Activated CD4-positive, alpha-beta T cell treated with anti-CD3 and anti-CD28 coated beads, Interleukin-2, Interleukin-4, amounts not matched to agents 100 ng/mL and 50 ng/mL, durations not matched to agents 16 hours and 8 hours (primary cell): Measurements from ENCODE around the gene ZNF777.
"Not testable (repeated sequence)": the region's sequence is repeated elsewhere in the genome, so short reads cannot be mapped to it uniquely, and the experiment has no call there.

Experiments
- DNase-seq: peaks from one replicate; pipeline ENCODE4 v3.0.0-alpha.2; 2020; ENCODE audit warnings: low spot score

ZNF777 gene

GRCh38 chr7:149460493-149461277 lies at the start of gene ZNF777:
ZNF777 (minus strand) TSS chr7:149461062; CDS start chr7:149456022, 5,040 bp downstream.
- DNase-seq = peak; percentile 88

GRCh38 chr7:149510248-149510647 lies 49.4 kb upstream of the ZNF777 start:
- DNase-seq = no peak

DNA sequence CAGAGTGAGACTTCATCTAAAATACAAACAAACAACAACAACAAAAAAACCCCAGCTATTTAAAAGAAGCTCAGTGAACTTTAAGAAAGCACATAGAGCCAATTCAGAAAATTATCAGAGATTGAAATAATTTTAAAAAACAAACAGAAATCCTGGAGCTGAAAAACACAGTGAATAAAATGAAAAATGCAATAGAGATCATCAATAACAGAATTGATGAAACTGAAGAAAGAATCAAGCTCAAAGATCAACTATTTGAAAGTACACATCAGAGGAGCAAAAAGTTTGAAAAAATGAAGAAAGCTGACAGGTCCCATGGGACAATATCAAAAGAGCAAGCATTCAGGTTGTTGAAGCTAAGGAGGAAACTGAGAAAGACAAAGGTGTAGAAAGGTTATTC lies 48.9 kb upstream of the ZNF777 start:
- no peak for DNase-seq

DNA sequence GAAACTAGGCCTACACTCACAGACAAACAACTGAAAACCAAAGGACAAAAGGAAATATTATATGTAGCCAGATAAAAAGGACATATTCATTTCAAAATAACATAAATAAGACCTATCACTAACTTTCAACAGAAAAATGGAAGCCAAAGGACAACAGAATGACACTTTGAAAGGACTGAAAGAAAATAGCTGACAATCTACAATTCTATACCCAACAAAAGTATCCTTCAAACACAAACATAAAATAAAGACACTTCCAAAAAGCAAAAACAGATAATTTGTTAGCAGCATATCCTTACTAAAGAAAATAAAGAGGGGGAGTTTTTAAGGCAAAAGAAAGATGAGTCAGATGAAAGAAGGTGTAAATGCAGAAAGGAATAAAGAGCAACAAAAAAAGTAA lies 44.7 kb upstream of the ZNF777 start:
- DNase-seq = no peak

DNA sequence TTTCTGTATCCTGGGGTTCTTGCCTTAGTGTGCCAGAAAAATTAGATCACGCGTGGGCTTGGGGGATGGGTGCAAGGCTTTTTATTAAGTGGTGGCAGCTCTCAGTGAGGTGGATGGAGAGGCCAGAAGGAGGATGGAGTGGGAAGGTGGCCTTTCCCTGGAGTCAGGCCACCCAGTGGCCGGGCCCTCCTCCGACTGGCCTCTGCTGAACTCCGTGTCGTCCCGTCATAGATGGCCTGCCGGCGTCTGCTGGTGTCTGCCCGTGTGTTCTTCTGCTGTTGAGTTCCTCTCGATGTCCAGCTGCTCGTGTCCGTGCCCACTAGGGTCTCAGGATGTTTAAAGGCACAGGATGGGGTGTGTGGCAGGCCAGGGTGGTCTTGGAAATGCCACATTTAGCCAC lies 40.8 kb upstream of the ZNF777 start:
- no peak for DNase-seq

- DNase-seq = no peak
Observed at GRCh38 chr7:149500910-149501309, 40.0 kb upstream of the ZNF777 start.

GRCh38 chr7:149500201-149500600 lies 39.3 kb upstream of the ZNF777 start:
- no peak for DNase-seq

- no peak for DNase-seq
Observed at GRCh38 chr7:149498811-149499210, 37.9 kb upstream of the ZNF777 start.

GRCh38 chr7:149497467-149498261 lies 36.8 kb upstream of the ZNF777 start, which contains the start of gene ZNF746:
ZNF746 (minus strand) TSS chr7:149497809; CDS start chr7:149497536, 273 bp downstream.
- peak; percentile 87 for DNase-seq

DNA sequence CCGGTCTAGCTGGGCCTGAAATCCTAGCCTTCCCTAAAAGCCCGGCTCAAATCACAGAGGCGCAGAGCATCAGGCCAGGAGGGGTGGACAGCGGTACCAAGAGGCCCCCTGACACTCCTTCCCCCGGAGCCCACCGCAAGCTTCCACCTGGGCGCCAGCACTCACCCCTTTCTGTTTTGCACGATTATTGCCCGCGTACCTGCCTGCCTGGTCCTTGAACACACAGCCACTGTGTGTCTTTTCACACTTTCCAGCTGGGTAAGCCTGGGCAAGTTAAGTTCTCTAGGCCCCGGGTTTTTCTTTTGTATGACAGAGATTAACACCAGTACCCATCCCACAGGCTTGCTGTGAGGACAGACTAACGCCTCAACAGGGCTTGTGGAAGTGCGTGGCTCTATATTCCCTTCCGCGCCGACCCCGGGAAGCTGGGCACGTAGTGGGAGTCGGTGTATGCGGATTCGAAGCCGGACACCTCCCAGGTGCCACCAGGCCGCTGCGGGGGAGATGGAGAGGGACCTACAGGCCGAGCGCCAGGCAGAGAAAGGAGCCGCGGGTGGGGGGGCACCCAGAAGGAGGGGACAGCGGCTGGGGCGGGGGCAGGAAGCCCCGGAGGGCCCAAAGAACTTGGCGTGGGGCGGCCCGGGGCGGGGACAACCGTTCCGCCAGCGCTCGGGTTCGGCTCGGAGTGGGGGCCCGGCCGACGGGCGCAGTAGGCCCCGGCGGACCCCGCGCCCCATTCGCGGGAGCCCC lies 36.0 kb upstream of the ZNF777 start:
- DNase-seq = peak; percentile 36

DNA sequence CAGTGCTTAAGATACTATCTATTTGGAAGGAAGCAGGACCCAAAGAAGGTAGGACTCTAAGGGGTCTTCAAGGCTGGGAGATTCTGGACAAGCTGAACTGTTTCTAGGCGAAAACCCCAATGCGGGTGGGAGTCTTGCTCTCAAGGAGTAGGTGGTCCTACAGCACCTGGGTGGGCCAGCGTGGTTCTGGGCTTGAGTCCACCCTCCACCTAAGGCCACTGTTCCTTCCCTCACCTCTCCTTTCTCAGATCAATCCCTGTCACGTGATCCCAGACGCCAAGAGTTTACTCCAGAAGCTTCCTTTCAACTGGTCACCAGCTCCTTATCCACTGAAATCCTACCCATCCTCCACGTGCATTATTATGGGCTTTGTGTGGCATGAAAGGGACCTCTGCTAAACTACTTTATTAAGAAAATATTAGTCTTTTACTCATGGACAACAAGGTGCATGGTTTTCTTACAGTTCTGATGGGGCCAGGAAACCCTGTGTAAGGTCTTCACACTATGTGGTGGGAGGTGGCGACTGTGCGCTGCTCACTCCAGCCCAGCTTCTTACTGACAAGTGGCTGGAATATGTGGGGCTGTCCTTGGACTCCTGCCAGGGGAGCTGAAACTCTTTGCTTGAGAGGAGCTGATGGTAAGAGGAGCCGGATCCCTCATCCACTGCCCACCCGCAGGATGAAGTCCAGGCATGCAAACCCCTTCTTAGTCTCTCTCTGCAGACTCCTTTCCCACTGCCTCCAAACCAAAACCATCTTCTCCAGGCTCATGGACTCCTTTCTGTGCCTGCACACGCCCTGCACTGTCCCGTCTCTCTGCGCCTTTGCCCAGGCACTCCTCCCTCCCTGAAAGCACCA lies 35.2 kb upstream of the ZNF777 start:
- no peak for DNase-seq

DNA sequence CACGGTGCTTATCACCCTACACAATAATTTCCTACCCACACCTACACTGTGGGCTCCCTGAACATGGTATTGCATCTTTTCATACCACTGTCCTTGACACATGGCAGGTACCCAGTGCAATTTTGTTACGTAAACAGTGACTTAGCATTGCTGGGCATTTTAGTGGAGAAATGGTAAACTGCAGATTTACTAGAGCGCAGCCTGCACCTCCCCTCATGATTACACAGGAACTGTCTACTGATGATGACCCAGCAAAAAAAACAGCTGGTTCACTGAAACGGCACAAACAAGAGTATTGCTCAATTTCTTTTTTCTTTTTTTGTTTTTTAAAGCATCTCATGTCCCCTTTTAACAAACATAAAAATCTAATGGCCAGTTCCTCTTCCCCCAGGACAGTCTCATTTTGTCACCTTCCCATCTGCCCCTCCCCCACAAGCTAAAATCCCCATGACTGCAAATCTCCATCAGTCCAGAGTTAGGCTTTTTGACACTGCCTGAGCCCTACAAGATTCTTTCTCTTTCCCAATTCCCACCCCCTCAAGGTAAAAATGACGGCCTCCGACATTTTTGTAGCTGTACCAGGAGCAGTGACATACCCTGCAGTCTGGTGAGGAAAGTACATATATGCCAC lies 34.0 kb upstream of the ZNF777 start:
- no peak for DNase-seq

DNA sequence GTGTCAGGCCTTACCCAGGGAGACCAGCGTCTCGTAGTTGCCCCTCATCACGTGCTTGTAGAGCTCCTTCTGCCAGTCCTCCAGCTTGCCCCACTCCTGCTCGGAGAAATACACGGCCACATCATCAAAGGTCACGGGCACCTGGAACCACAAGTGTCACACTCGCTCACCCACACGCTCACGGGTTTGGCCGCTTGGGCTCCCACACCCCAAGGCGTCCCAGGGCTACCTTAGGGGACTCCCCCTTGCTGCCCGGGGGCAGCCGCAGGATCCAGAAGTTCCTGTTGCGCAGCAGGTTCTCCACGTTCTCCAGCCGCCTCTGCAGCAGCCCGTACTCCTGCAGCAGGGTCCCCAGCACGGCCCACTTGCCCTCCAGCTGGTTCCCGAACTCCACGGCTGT lies 33.1 kb upstream of the ZNF777 start:
- DNase-seq = not testable (repeated sequence)

- DNase-seq = no peak
Observed at GRCh38 chr7:149493366-149493765, 32.5 kb upstream of the ZNF777 start.

DNA sequence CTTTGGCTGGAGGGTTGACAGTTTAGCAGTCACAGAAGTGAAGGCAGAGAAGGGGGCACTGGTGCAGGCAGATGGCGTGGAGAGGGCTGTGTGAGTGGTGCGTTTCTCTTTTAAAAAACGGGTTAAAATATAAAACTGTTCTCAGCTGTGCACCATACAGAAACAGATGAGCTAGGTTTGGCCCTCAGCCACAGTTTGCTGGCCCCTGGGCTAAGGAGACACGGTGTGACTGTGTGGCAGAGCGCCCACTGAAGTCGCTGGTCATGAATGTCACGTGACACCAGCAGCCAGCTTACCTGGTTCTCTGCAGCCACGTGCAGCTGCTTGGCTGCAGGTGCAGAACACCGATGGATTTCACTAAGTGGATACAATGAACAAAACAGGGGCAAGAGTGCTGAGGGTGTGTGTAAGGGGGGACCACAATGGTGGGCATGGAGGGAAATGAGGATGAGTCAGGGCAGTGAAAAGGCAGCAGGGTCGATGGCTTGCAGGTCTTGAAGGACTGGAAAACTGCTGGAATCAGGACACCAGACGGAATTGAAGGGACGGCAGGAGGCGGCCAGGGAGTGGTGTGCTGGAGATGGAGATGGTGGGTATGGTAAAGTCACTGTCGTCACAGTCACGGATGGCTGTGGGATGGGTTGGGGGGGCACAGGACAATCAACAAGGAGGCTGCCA lies 29.4 kb upstream of the ZNF777 start:
- DNase-seq = no peak

- no peak for DNase-seq
Observed at GRCh38 chr7:149489391-149490024, 28.6 kb upstream of the ZNF777 start.

DNA sequence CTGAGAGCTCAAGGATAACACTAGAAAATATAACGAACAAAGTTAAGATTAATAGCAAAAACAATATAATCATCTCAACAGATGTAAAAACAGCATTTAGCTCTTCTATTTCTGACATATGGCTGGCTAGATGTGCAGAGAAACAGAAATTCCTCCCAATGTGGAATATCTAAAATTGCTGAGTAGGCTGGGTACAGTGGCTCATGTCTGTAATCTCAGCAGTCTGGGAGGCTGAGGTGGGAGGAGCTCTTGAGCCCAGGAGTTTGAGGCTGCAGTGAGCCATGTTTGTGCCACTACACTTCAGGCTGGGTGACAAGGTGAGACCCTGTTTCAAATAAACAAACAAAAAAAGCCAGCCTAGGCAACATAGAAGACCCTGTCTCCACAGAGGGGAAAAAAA lies 18.7 kb upstream of the ZNF777 start:
- no peak for DNase-seq

GRCh38 chr7:149478754-149479153 lies 17.9 kb upstream of the ZNF777 start:
- DNase-seq = no peak

- no peak for DNase-seq
Observed at GRCh38 chr7:149477494-149478443, 16.9 kb upstream of the ZNF777 start.
